ENCODE data around the gene CFAP119. TPM values are rescaled to one million over a fixed set of nuclear protein-coding genes. Genes with fewer than 3 reads are reported as not detected.

CFAP119 gene
- total and polyA plus RNA-seq, 10 of the 15 experiments (the other 5 are each of a cell fraction or from before 2014, with no cell fraction given) = 2.2 to 9.4 (median 4.3) TPM

- TF ChIP-seq E2F4 (IDR thresholded peaks at IDR 0.05; ENCODE audit: low read depth, low read length) (no peak), NFXL1 (IDR thresholded peaks at IDR 0.05; ENCODE audit: borderline replicate concordance) (no peak), SMARCA5 (IDR thresholded peaks at IDR 0.05) (no peak), SRF (IDR thresholded peaks at IDR 0.05; ENCODE audit: low read depth in 2 of 2, low read length in 2 of 2) (no peak), KLF5 (IDR thresholded peaks at IDR 0.05; ENCODE audit: partially characterized antibody) (no peak), MYC (IDR thresholded peaks at IDR 0.05; ENCODE audit: insufficient read depth, insufficient read length, insufficient replicate concordance, low read length, severe bottlenecking) (no peak), ASH2L (IDR thresholded peaks at IDR 0.05; ENCODE audit: borderline replicate concordance, low read depth) (no peak), EGR1 (IDR thresholded peaks at IDR 0.05; ENCODE audit: borderline replicate concordance in 1 of 2, low read depth in 2 of 2, low read length in 2 of 2) (peak in 1 of 2 experiments; percentile 6; a peak in 1 of 3 replicates), CHD1 (IDR thresholded peaks at IDR 0.05; ENCODE audit: low read depth, low read length) (no peak), NR2F1 (conservative IDR thresholded peaks at IDR 0.05) (peak; percentile 65), CREM (IDR thresholded peaks at IDR 0.05; ENCODE audit: low read depth) (peak; percentile 82), SUPT20H (IDR thresholded peaks at IDR 0.05; ENCODE audit: borderline replicate concordance, control insufficient read depth, low read depth, low read length) (no peak), ZBTB11 (CRISPR knock-in tag; IDR thresholded peaks at IDR 0.05) (no peak), EZH2 (IDR thresholded peaks at IDR 0.05; ENCODE audit: borderline replicate concordance, control insufficient read depth, low read depth, low read length) (no peak), E2F8 (IDR thresholded peaks at IDR 0.05; ENCODE audit: low read depth, partially characterized antibody) (no peak), NFYA (IDR thresholded peaks at IDR 0.05; ENCODE audit: borderline replicate concordance, low read depth, low read length) (no peak), MLLT1 (IDR thresholded peaks at IDR 0.05) (no peak), TAF1 (IDR thresholded peaks at IDR 0.05; ENCODE audit: borderline replicate concordance, low read depth, low read length) (no peak), ZZZ3 (IDR thresholded peaks at IDR 0.05; ENCODE audit: control insufficient read depth, insufficient read length, low read depth) (no peak), JUND (IDR thresholded peaks at IDR 0.05; ENCODE audit: low read depth, low read length) (no peak)
Observed at GRCh38 chr16:30775392-30776188, 13.7 kb upstream of the CFAP119 start (continued).

Measured in GM12878 (cell line).